HEK293 (cell line): Measurements from ENCODE around the gene KRI1.

Source experiments
- GLIS2 ChIP-seq: fragments of 450-650 bp; formaldehyde crosslinking; IDR thresholded peaks from 2 replicates; pipeline ENCODE4 v1.5.1; 2016; ENCODE audit warnings: missing biosample characterization, missing genetic modification characterization
- HOXA7 ChIP-seq: sonication (generic); formaldehyde crosslinking; IDR thresholded peaks from 2 replicates; pipeline ENCODE4 v1.8.1; 2022; ENCODE audit warnings: missing genetic modification reagents, borderline replicate concordance
- KLF9 ChIP-seq: fragments of 450-650 bp; formaldehyde crosslinking; IDR thresholded peaks from 2 replicates; pipeline ENCODE4 v1.5.1; 2016; ENCODE audit warnings: missing biosample characterization, missing genetic modification characterization, low read depth
- MYNN ChIP-seq: fragments of 450-650 bp; formaldehyde crosslinking; IDR thresholded peaks from 2 replicates; pipeline ENCODE4 v1.5.1; 2016; ENCODE audit warnings: missing biosample characterization, missing genetic modification characterization, borderline replicate concordance
- SALL2 ChIP-seq: fragments of 450-650 bp; formaldehyde crosslinking; IDR thresholded peaks from 2 replicates; pipeline ENCODE4 v1.5.0; 2017; ENCODE audit warnings: missing biosample characterization, mild to moderate bottlenecking, missing genetic modification characterization, borderline replicate concordance
- SCRT2 ChIP-seq: fragments of 450-650 bp; formaldehyde crosslinking; IDR thresholded peaks from 2 replicates; pipeline ENCODE4 v1.5.1; 2016; ENCODE audit warnings: missing biosample characterization, missing genetic modification characterization
- SP3 ChIP-seq: fragments of 450-650 bp; formaldehyde crosslinking; IDR thresholded peaks from 2 replicates; pipeline ENCODE4 v1.5.1; 2016; ENCODE audit warnings: missing biosample characterization, missing genetic modification characterization
- ZBTB20 ChIP-seq: fragments of 450-650 bp; formaldehyde crosslinking; IDR thresholded peaks from 2 replicates; pipeline ENCODE4 v1.5.1; 2016; ENCODE audit warnings: missing biosample characterization, missing genetic modification characterization
- ZBTB48 ChIP-seq: fragments of 450-650 bp; formaldehyde crosslinking; IDR thresholded peaks from 2 replicates; pipeline ENCODE4 v1.5.1; 2016; ENCODE audit warnings: missing biosample characterization, missing genetic modification characterization
- ZFP37 ChIP-seq: fragments of 450-650 bp; formaldehyde crosslinking; IDR thresholded peaks from 2 replicates; pipeline ENCODE4 v1.5.1; 2016; ENCODE audit warnings: missing biosample characterization, missing genetic modification characterization
- ZNF140 ChIP-seq: fragments of 450-650 bp; formaldehyde crosslinking; IDR thresholded peaks from 2 replicates; pipeline ENCODE4 v1.5.1; 2016; ENCODE audit warnings: missing biosample characterization, missing genetic modification characterization
- ZNF214 ChIP-seq: fragments of 450-650 bp; formaldehyde crosslinking; IDR thresholded peaks from 2 replicates; pipeline ENCODE4 v1.5.1; 2017; ENCODE audit warnings: missing biosample characterization, mild to moderate bottlenecking, missing genetic modification characterization, borderline replicate concordance
- ZNF239 ChIP-seq: fragments of 450-650 bp; formaldehyde crosslinking; IDR thresholded peaks from 2 replicates; pipeline ENCODE4 v1.5.1; 2016; ENCODE audit warnings: missing biosample characterization, missing genetic modification characterization
- ZNF292 ChIP-seq: fragments of 450-650 bp; formaldehyde crosslinking; IDR thresholded peaks from 2 replicates; pipeline ENCODE4 v1.5.1; 2016; ENCODE audit warnings: low read depth, missing biosample characterization, missing genetic modification characterization, borderline replicate concordance
- ZNF341 ChIP-seq: fragments of 450-650 bp; formaldehyde crosslinking; IDR thresholded peaks from 2 replicates; pipeline ENCODE4; 2016; ENCODE audit warnings: low read depth, missing biosample characterization, missing genetic modification characterization
- ZNF354C ChIP-seq: fragments of 450-650 bp; formaldehyde crosslinking; IDR thresholded peaks from 2 replicates; pipeline ENCODE4 v1.5.1; 2016; ENCODE audit warnings: missing biosample characterization, missing genetic modification characterization, low read depth, borderline replicate concordance
- ZNF670 ChIP-seq: fragments of 450-650 bp; formaldehyde crosslinking; IDR thresholded peaks from 2 replicates; pipeline ENCODE4 v1.5.1; 2016; ENCODE audit warnings: missing biosample characterization, missing genetic modification characterization, low read depth
- TF ChIP-seq, protein P1 (sequence below): fragments of 450-650 bp; formaldehyde crosslinking; IDR thresholded peaks from 2 replicates; pipeline ENCODE4 v1.5.1; 2016; ENCODE audit warnings: missing biosample characterization, missing genetic modification characterization
- TF ChIP-seq, protein P2 (sequence below): fragments of 450-650 bp; formaldehyde crosslinking; IDR thresholded peaks from 2 replicates; pipeline ENCODE4 v1.5.1; 2016; ENCODE audit warnings: missing biosample characterization, missing genetic modification characterization
- TF ChIP-seq, protein P3 (sequence below): fragments of 450-650 bp; formaldehyde crosslinking; IDR thresholded peaks from 2 replicates; pipeline ENCODE4 v1.5.1; 2017; ENCODE audit warnings: missing biosample characterization, missing genetic modification characterization
- TF ChIP-seq, protein P4 (sequence below): fragments of 450-650 bp; formaldehyde crosslinking; IDR thresholded peaks from 2 replicates; pipeline ENCODE4 v1.5.1; 2016; ENCODE audit warnings: missing biosample characterization, missing genetic modification characterization
- TF ChIP-seq, protein P5 (sequence below): fragments of 450-650 bp; formaldehyde crosslinking; IDR thresholded peaks from 2 replicates; pipeline ENCODE4 v1.5.1; 2016; ENCODE audit warnings: missing biosample characterization, missing genetic modification characterization
- TF ChIP-seq, protein P6 (sequence below): IDR thresholded peaks from 2 replicates; pipeline ENCODE4 v1.6.1; 2011; ENCODE audit warnings: mild to moderate bottlenecking, low read depth, low read length, borderline replicate concordance
- TF ChIP-seq, protein P7 (sequence below): fragments of 450-650 bp; formaldehyde crosslinking; IDR thresholded peaks from 2 replicates; pipeline ENCODE4 v1.5.1; 2016; ENCODE audit warnings: missing biosample characterization, missing genetic modification characterization
- TF ChIP-seq, protein P8 (sequence below): fragments of 450-650 bp; formaldehyde crosslinking; optimal IDR thresholded peaks from 2 replicates; pipeline ENCODE3; 2016; ENCODE audit warnings: missing biosample characterization, mild to moderate bottlenecking, missing genetic modification characterization

Gene KRI1

DNA sequence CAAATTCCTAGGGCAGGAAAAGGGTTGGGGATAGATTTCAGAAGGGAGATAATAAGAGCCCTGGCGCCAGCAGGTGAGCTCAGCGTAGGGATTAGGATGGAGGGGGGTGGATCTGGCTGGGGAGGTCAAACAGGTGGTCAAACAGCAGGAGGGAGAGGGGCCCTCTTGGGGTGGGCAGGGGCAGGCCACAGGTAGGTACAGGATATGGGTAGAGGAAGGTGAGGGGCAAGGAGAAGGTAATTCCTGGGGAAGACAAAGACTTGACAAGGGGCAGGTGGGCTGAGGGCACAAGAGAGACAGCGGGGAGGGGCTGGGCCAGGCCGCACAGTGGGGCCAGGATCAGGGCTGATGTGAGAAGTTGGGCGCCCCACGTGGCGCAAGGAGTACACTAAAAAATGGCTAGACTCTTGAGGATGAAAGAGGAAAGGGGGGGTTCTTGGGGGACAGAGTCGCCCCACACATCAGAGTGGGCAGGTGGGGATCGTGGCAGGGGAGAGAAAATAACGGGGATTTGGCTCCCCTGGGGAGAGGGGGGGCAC lies 713 bp downstream of the KRI1 start (continued):
- no peak for TF ChIP-seq ZNF239
- TF ChIP-seq, protein P1, sequence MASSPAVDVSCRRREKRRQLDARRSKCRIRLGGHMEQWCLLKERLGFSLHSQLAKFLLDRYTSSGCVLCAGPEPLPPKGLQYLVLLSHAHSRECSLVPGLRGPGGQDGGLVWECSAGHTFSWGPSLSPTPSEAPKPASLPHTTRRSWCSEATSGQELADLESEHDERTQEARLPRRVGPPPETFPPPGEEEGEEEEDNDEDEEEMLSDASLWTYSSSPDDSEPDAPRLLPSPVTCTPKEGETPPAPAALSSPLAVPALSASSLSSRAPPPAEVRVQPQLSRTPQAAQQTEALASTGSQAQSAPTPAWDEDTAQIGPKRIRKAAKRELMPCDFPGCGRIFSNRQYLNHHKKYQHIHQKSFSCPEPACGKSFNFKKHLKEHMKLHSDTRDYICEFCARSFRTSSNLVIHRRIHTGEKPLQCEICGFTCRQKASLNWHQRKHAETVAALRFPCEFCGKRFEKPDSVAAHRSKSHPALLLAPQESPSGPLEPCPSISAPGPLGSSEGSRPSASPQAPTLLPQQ (tag by site-specific recombination) = peak; percentile 88
- peak; percentile 25; the same call in 1 of the 2 replicates for TF ChIP-seq ZBTB48 (tag by site-specific recombination)
- no peak for TF ChIP-seq ZNF670 (tag by site-specific recombination)
- no peak for TF ChIP-seq ZFP37 (tag by site-specific recombination)
- 0 out of 2 replicates have a peak, but pooled peaks have one; percentile 4 for TF ChIP-seq ZNF292
- TF ChIP-seq, protein P2, sequence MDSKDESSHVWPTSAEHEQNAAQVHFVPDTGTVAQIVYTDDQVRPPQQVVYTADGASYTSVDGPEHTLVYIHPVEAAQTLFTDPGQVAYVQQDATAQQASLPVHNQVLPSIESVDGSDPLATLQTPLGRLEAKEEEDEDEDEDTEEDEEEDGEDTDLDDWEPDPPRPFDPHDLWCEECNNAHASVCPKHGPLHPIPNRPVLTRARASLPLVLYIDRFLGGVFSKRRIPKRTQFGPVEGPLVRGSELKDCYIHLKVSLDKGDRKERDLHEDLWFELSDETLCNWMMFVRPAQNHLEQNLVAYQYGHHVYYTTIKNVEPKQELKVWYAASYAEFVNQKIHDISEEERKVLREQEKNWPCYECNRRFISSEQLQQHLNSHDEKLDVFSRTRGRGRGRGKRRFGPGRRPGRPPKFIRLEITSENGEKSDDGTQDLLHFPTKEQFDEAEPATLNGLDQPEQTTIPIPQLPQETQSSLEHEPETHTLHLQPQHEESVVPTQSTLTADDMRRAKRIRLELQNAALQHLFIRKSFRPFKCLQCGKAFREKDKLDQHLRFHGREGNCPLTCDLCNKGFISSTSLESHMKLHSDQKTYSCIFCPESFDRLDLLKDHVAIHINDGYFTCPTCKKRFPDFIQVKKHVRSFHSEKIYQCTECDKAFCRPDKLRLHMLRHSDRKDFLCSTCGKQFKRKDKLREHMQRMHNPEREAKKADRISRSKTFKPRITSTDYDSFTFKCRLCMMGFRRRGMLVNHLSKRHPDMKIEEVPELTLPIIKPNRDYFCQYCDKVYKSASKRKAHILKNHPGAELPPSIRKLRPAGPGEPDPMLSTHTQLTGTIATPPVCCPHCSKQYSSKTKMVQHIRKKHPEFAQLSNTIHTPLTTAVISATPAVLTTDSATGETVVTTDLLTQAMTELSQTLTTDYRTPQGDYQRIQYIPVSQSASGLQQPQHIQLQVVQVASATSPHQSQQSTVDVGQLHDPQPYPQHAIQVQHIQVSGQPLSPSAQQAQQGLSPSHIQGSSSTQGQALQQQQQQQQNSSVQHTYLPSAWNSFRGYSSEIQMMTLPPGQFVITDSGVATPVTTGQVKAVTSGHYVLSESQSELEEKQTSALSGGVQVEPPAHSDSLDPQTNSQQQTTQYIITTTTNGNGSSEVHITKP (tag by site-specific recombination) = 0 out of 2 replicates have a peak, but pooled peaks have one; percentile 28
- TF ChIP-seq SALL2 (tag by site-specific recombination) = no peak
- no peak for TF ChIP-seq MYNN (tag by site-specific recombination)
- TF ChIP-seq SCRT2 (tag by site-specific recombination) = peak; percentile 100
- peak; percentile 24; the same call in 1 of the 2 replicates for TF ChIP-seq ZBTB20 (tag by site-specific recombination)
- TF ChIP-seq ZNF354C (tag by site-specific recombination) = no peak
- TF ChIP-seq, protein P3, sequence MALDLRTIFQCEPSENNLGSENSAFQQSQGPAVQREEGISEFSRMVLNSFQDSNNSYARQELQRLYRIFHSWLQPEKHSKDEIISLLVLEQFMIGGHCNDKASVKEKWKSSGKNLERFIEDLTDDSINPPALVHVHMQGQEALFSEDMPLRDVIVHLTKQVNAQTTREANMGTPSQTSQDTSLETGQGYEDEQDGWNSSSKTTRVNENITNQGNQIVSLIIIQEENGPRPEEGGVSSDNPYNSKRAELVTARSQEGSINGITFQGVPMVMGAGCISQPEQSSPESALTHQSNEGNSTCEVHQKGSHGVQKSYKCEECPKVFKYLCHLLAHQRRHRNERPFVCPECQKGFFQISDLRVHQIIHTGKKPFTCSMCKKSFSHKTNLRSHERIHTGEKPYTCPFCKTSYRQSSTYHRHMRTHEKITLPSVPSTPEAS (tag by site-specific recombination) = 0 out of 2 replicates have a peak, but pooled peaks have one; percentile 9
- no peak for TF ChIP-seq ZNF214 (tag by site-specific recombination)
- TF ChIP-seq, protein P4, sequence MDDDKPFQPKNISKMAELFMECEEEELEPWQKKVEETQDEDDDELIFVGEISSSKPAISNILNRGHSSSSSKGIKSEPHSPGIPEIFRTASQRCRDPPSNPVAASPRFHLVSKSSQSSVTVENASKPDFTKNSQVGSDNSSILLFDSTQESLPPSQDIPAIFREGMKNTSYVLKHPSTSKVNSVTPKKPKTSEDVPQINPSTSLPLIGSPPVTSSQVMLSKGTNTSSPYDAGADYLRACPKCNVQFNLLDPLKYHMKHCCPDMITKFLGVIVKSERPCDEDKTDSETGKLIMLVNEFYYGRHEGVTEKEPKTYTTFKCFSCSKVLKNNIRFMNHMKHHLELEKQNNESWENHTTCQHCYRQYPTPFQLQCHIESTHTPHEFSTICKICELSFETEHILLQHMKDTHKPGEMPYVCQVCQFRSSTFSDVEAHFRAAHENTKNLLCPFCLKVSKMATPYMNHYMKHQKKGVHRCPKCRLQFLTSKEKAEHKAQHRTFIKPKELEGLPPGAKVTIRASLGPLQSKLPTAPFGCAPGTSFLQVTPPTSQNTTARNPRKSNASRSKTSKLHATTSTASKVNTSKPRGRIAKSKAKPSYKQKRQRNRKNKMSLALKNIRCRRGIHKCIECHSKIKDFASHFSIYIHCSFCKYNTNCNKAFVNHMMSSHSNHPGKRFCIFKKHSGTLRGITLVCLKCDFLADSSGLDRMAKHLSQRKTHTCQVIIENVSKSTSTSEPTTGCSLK (tag by site-specific recombination) = no peak
- TF ChIP-seq, protein P5, sequence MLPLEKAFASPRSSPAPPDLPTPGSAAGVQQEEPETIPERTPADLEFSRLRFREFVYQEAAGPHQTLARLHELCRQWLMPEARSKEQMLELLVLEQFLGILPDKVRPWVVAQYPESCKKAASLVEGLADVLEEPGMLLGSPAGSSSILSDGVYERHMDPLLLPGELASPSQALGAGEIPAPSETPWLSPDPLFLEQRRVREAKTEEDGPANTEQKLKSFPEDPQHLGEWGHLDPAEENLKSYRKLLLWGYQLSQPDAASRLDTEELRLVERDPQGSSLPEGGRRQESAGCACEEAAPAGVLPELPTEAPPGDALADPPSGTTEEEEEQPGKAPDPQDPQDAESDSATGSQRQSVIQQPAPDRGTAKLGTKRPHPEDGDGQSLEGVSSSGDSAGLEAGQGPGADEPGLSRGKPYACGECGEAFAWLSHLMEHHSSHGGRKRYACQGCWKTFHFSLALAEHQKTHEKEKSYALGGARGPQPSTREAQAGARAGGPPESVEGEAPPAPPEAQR (tag by site-specific recombination) = 0 out of 2 replicates have a peak, but pooled peaks have one; percentile 40
- TF ChIP-seq SP3 (tag by site-specific recombination) = no peak
- TF ChIP-seq, protein P6, sequence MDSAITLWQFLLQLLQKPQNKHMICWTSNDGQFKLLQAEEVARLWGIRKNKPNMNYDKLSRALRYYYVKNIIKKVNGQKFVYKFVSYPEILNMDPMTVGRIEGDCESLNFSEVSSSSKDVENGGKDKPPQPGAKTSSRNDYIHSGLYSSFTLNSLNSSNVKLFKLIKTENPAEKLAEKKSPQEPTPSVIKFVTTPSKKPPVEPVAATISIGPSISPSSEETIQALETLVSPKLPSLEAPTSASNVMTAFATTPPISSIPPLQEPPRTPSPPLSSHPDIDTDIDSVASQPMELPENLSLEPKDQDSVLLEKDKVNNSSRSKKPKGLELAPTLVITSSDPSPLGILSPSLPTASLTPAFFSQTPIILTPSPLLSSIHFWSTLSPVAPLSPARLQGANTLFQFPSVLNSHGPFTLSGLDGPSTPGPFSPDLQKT = no peak
- TF ChIP-seq GLIS2 (tag by site-specific recombination) = peak; percentile 83
- TF ChIP-seq KLF9 (tag by site-specific recombination) = no peak
- TF ChIP-seq, protein P7, sequence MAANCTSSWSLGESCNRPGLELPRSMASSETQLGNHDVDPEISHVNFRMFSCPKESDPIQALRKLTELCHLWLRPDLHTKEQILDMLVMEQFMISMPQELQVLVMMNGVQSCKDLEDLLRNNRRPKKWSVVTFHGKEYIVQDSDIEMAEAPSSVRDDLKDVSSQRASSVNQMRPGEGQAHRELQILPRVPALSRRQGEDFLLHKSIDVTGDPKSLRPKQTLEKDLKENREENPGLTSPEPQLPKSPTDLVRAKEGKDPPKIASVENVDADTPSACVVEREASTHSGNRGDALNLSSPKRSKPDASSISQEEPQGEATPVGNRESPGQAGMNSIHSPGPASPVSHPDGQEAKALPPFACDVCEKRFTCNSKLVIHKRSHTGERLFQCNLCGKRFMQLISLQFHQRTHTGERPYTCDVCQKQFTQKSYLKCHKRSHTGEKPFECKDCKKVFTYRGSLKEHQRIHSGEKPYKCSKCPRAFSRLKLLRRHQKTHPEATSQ (tag by site-specific recombination) = no peak
- TF ChIP-seq, protein P8, sequence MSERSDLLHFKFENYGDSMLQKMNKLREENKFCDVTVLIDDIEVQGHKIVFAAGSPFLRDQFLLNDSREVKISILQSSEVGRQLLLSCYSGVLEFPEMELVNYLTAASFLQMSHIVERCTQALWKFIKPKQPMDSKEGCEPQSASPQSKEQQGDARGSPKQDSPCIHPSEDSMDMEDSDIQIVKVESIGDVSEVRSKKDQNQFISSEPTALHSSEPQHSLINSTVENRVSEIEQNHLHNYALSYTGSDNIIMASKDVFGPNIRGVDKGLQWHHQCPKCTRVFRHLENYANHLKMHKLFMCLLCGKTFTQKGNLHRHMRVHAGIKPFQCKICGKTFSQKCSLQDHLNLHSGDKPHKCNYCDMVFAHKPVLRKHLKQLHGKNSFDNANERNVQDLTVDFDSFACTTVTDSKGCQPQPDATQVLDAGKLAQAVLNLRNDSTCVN (tag by site-specific recombination) = no peak
- no peak for TF ChIP-seq HOXA7 (CRISPR knock-in tag)
- TF ChIP-seq ZNF341 (tag by site-specific recombination) = peak; percentile 32
- TF ChIP-seq ZNF140 (tag by site-specific recombination) = no peak
